Activated naive CD4-positive, alpha-beta T cell treated with anti-CD3 and anti-CD28 coated beads, Interleukin-2, amount 50 U/mL, for 16 hours (primary cell): ENCODE data around the gene MAPRE2.
"Not testable (repeated sequence)": the region's sequence is repeated elsewhere in the genome, so short reads cannot be mapped to it uniquely, and the experiment has no call there.

Experiments
- DNase-seq: peaks from one replicate; pipeline ENCODE4 v3.0.0-alpha.2; 2020

Gene MAPRE2

GRCh38 chr18:35127201-35127600, 86.0 kb downstream of the MAPRE2 start:
- no peak for DNase-seq

GRCh38 chr18:35128675-35129074, 87.5 kb downstream of the MAPRE2 start:
- DNase-seq, result no peak

- DNase-seq, result no peak
Measured at GRCh38 chr18:35130236-35130635, 89.0 kb downstream of the MAPRE2 start.

- DNase-seq, result no peak
Measured at GRCh38 chr18:35131387-35132020, 90.3 kb downstream of the MAPRE2 start.

GRCh38 chr18:35132021-35132902, 91.0 kb downstream of the MAPRE2 start:
- no peak for DNase-seq

GRCh38 chr18:35134190-35134730, 93.0 kb downstream of the MAPRE2 start:
- DNase-seq, result no peak

- DNase-seq, result no peak
Measured at GRCh38 chr18:35134791-35135531, 93.7 kb downstream of the MAPRE2 start.

- no peak for DNase-seq
Measured at GRCh38 chr18:35136248-35136647, 95.0 kb downstream of the MAPRE2 start.

GRCh38 chr18:35136885-35137284, 95.7 kb downstream of the MAPRE2 start:
- DNase-seq, result no peak

GRCh38 chr18:35137632-35138031, 96.4 kb downstream of the MAPRE2 start:
- no peak for DNase-seq

- DNase-seq, result no peak
Measured at GRCh38 chr18:35138773-35139172, 97.6 kb downstream of the MAPRE2 start.

GRCh38 chr18:35139517-35139916, 98.3 kb downstream of the MAPRE2 start:
- no peak for DNase-seq

GRCh38 chr18:35141077-35141476, 99.9 kb downstream of the MAPRE2 start:
- no peak for DNase-seq

- no peak for DNase-seq
Measured at GRCh38 chr18:35141567-35142274, 100.5 kb downstream of the MAPRE2 start.

- DNase-seq, result no peak
Measured at GRCh38 chr18:35142275-35142615, 101.0 kb downstream of the MAPRE2 start.

GRCh38 chr18:35143622-35144596, 102.7 kb downstream of the MAPRE2 start:
- peak; percentile 24 for DNase-seq

GRCh38 chr18:35144698-35145097, 103.5 kb downstream of the MAPRE2 start:
- DNase-seq, result no peak

- DNase-seq, result not testable (repeated sequence)
Measured at GRCh38 chr18:35150195-35150594, 109.0 kb downstream of the MAPRE2 start.

GRCh38 chr18:35153609-35154272, 112.5 kb downstream of the MAPRE2 start:
- no peak for DNase-seq

- DNase-seq, result no peak
Measured at GRCh38 chr18:35155398-35156117, 114.3 kb downstream of the MAPRE2 start.
